ENCODE data around the gene DSG1. TPM values are rescaled to one million over a fixed set of nuclear protein-coding genes. Genes with fewer than 3 reads are reported as not detected.

Gene DSG1
- total RNA-seq, 1 experiment from 2014 or later, result not detected

- in situ Hi-C loops (cut with HindIII; ENCODE audit: low sequenced_read_pairs), result no loop called here
- DNase-seq (ENCODE audit: low spot score), result no peak
These were observed 84.0 kb downstream of the DSG1 start for GRCh38 chr18:31402026-31402373.

DNA sequence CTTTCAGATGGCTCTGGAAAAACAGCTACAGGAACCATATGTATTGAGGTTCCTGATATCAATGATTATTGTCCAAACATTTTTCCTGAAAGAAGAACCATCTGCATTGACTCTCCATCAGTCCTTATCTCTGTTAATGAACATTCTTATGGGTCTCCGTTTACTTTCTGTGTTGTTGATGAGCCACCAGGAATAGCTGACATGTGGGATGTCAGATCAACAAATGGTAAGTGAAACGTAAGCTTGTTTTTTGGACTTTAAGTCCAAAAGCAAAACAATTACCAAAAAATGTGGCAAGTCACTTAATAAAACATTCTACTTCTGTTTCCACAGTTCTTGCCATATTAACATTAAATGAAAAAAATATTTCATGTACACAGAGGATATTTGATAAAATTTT is 85.4 kb downstream of the DSG1 start:
- in situ Hi-C loops (cut with HindIII; ENCODE audit: low sequenced_read_pairs), result no loop called here
- no peak for DNase-seq (ENCODE audit: low spot score)

Other genes starting within 250 kb of the DSG1 start
- not detected in 2 replicates for gene DSC2, start 215.7 kb upstream of the DSG1 start, total RNA-seq (2014; rRNA removed; shearing (Covaris generic))
- gene DSC1, start 155.3 kb upstream of the DSG1 start, total RNA-seq (2014; rRNA removed; shearing (Covaris generic)), result not detected in 2 replicates
- gene DSG4, start 58.6 kb downstream of the DSG1 start, total RNA-seq (2014; rRNA removed; shearing (Covaris generic)), result not detected in 2 replicates
- not detected in 2 replicates for gene DSG3, start 129.6 kb downstream of the DSG1 start, total RNA-seq (2014; rRNA removed; shearing (Covaris generic))
- gene DSG2, start 180.0 kb downstream of the DSG1 start, total RNA-seq (2014; rRNA removed; shearing (Covaris generic)), result 1.4 TPM in 1 of 2 replicates, not detected in the other